HepG2 (cell line): ENCODE data around the gene PSMC3IP. TPM values are rescaled to one million over a fixed set of nuclear protein-coding genes. Genes with fewer than 3 reads are reported as not detected.
A peak's percentile ranks its signal among the peaks of the same experiment; 100 is the strongest.

ENCODE experiments used
- CENPT ChIP-seq: sonication (generic); formaldehyde crosslinking; IDR thresholded peaks from 2 replicates; pipeline ENCODE4 v1.8.0; 2022; ENCODE audit warnings: low read depth, mild to moderate bottlenecking, moderate library complexity, missing genetic modification reagents
- FOXA3 ChIP-seq: IDR thresholded peaks from 2 replicates; pipeline ENCODE4 v1.6.1; 2016; ENCODE audit warnings: missing genetic modification reagents, missing compliant biosample characterization
- HNRNPK ChIP-seq: fragments of 200-400 bp; formaldehyde crosslinking; IDR thresholded peaks from 2 replicates; pipeline ENCODE4 v1.6.1; 2018; ENCODE audit warnings: low read length, low read depth, moderate library complexity, mild to moderate bottlenecking; ENCODE audit not compliant: poor library complexity, severe bottlenecking
- HOXA3 ChIP-seq: sonication (generic); formaldehyde crosslinking; IDR thresholded peaks from 2 replicates; pipeline ENCODE4 v1.5.0; 2020; ENCODE audit warnings: missing genetic modification reagents
- MAFF ChIP-seq: IDR thresholded peaks from 2 replicates; pipeline ENCODE4 v1.6.1; 2011; ENCODE audit warnings: low read depth, low read length, improper control_type of control experiment
- SIX1 ChIP-seq: sonication (generic); formaldehyde crosslinking; IDR thresholded peaks from 2 replicates; pipeline ENCODE4 v1.4.0; 2020; ENCODE audit warnings: missing genetic modification reagents, borderline replicate concordance
- TAF15 ChIP-seq: fragments of 200-400 bp; formaldehyde crosslinking; IDR thresholded peaks from one replicate; pipeline ENCODE4 v1.6.1; 2018; ENCODE audit warnings: mild to moderate bottlenecking, low read depth, low read length; ENCODE audit not compliant: poor library complexity, severe bottlenecking
- ZNF160 ChIP-seq: sonication (generic); formaldehyde crosslinking; IDR thresholded peaks from 2 replicates; pipeline ENCODE4 v1.8.0; 2022; ENCODE audit warnings: mild to moderate bottlenecking, inconsistent platforms, missing genetic modification reagents
- ZNF644 ChIP-seq: IDR thresholded peaks from 2 replicates; pipeline ENCODE4 v1.6.1; 2016; ENCODE audit warnings: low read depth
- ZNF781 ChIP-seq: sonication (generic); formaldehyde crosslinking; IDR thresholded peaks from 2 replicates; pipeline ENCODE4 v1.5.1; 2020; ENCODE audit warnings: borderline replicate concordance, mild to moderate bottlenecking, missing genetic modification reagents; ENCODE audit errors: not compliant biosample characterization
- ZNF883 ChIP-seq: sonication (generic); formaldehyde crosslinking; IDR thresholded peaks from 2 replicates; pipeline ENCODE4 v1.5.1; 2020; ENCODE audit warnings: mild to moderate bottlenecking, missing genetic modification reagents; ENCODE audit errors: not compliant biosample characterization
- polyA plus RNA-seq, 8 experiments: library from polyadenylated mRNA; depleted of rRNA in 3 of 8; stranded (reverse) in 7 of 8; unstranded in 1 of 8; fragments of >200 nt; fragmentation: Illumina TruSeq in 4 of 8; extraction: Trizol in 4 of 8; gene quantifications; 2 replicates each; pipeline versions ENCODE4 v1.2.1 to v1.2.3, GENCODE V29; 2011 to 2016; ENCODE audit warnings: low read depth in 4 of 8, missing spikeins in 1 of 8, mixed read lengths in 1 of 8; ENCODE audit not compliant: insufficient read depth in 1 of 8
- total RNA-seq, 5 experiments: library from RNA; depleted of rRNA; stranded (reverse); fragments of >200 nt; fragmentation: Illumina TruSeq; extraction: Trizol; gene quantifications; 2 replicates each; pipeline ENCODE4 v1.2.3, GENCODE V29; 2016; ENCODE audit warnings: low read depth in 1 of 5
- TF ChIP-seq, protein P1 (sequence below): sonication (generic); formaldehyde crosslinking; IDR thresholded peaks from 2 replicates; pipeline ENCODE4 v1.4.0; 2020; ENCODE audit warnings: missing genetic modification reagents
- TF ChIP-seq, protein P2 (sequence below): sonication (generic); formaldehyde crosslinking; conservative IDR thresholded peaks from 2 replicates; pipeline ENCODE4 v1.4.0; 2020; ENCODE audit warnings: mild to moderate bottlenecking, missing genetic modification reagents, moderate library complexity
- TF ChIP-seq, protein P3 (sequence below): sonication (generic); formaldehyde crosslinking; IDR thresholded peaks from 2 replicates; pipeline ENCODE4 v1.8.0; 2022; ENCODE audit warnings: missing genetic modification reagents, mild to moderate bottlenecking, moderate library complexity, borderline replicate concordance
- TF ChIP-seq, protein P4 (sequence below): sonication (generic); formaldehyde crosslinking; IDR thresholded peaks from 2 replicates; pipeline ENCODE4 v1.4.0; 2020; ENCODE audit warnings: missing genetic modification reagents, borderline replicate concordance
- TF ChIP-seq, protein P5 (sequence below): IDR thresholded peaks from 2 replicates; pipeline ENCODE4 v1.6.1; 2018; ENCODE audit warnings: missing genetic modification reagents, mild to moderate bottlenecking, missing compliant biosample characterization

PSMC3IP gene
- total and polyA plus RNA-seq, 2 of the 13 experiments (the other 11 are each of a cell fraction or from before 2014, with no cell fraction given), result 6.5 to 22.4 TPM

DNA sequence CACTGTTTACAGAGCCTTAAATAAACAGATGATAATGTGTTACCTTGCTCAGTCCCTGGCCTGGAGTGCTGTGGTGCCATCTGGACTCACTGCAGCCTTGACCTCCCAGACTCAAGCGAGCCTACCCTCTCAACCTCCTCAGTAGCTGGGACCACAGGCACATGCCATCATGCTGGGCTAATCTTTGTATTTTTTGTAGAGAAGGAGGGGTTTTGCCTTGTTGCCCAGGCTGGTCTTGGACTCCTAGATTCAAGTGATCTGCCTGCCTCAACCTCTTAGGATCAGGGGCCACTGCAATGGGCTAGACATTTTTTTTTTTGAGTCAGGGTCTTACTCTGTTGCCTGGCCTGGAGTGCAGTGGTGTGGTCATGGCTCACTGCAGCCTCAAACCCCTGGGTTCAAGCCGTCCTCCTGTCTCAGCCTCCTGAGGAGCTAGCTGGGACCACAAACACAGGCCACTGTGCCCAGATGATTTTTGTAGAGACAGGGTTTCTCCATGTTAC, 46.5 kb downstream of the PSMC3IP start (continued):
- TF ChIP-seq, protein P1, sequence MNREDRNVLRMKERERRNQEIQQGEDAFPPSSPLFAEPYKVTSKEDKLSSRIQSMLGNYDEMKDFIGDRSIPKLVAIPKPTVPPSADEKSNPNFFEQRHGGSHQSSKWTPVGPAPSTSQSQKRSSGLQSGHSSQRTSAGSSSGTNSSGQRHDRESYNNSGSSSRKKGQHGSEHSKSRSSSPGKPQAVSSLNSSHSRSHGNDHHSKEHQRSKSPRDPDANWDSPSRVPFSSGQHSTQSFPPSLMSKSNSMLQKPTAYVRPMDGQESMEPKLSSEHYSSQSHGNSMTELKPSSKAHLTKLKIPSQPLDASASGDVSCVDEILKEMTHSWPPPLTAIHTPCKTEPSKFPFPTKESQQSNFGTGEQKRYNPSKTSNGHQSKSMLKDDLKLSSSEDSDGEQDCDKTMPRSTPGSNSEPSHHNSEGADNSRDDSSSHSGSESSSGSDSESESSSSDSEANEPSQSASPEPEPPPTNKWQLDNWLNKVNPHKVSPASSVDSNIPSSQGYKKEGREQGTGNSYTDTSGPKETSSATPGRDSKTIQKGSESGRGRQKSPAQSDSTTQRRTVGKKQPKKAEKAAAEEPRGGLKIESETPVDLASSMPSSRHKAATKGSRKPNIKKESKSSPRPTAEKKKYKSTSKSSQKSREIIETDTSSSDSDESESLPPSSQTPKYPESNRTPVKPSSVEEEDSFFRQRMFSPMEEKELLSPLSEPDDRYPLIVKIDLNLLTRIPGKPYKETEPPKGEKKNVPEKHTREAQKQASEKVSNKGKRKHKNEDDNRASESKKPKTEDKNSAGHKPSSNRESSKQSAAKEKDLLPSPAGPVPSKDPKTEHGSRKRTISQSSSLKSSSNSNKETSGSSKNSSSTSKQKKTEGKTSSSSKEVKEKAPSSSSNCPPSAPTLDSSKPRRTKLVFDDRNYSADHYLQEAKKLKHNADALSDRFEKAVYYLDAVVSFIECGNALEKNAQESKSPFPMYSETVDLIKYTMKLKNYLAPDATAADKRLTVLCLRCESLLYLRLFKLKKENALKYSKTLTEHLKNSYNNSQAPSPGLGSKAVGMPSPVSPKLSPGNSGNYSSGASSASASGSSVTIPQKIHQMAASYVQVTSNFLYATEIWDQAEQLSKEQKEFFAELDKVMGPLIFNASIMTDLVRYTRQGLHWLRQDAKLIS (CRISPR knock-in tag), result no peak; the same call in 1 of the 2 replicates
- no peak for TF ChIP-seq ZNF781 (CRISPR knock-in tag)
- TF ChIP-seq CENPT (CRISPR knock-in tag), result 0 out of 2 replicates have a peak, but pooled peaks have one; percentile 69
- no peak for TF ChIP-seq HNRNPK
- TF ChIP-seq ZNF644 (CRISPR knock-in tag), result peak; percentile 95
- TF ChIP-seq, protein P2, sequence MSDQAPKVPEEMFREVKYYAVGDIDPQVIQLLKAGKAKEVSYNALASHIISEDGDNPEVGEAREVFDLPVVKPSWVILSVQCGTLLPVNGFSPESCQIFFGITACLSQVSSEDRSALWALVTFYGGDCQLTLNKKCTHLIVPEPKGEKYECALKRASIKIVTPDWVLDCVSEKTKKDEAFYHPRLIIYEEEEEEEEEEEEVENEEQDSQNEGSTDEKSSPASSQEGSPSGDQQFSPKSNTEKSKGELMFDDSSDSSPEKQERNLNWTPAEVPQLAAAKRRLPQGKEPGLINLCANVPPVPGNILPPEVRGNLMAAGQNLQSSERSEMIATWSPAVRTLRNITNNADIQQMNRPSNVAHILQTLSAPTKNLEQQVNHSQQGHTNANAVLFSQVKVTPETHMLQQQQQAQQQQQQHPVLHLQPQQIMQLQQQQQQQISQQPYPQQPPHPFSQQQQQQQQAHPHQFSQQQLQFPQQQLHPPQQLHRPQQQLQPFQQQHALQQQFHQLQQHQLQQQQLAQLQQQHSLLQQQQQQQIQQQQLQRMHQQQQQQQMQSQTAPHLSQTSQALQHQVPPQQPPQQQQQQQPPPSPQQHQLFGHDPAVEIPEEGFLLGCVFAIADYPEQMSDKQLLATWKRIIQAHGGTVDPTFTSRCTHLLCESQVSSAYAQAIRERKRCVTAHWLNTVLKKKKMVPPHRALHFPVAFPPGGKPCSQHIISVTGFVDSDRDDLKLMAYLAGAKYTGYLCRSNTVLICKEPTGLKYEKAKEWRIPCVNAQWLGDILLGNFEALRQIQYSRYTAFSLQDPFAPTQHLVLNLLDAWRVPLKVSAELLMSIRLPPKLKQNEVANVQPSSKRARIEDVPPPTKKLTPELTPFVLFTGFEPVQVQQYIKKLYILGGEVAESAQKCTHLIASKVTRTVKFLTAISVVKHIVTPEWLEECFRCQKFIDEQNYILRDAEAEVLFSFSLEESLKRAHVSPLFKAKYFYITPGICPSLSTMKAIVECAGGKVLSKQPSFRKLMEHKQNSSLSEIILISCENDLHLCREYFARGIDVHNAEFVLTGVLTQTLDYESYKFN, result peak; percentile 98
- TF ChIP-seq, protein P3, sequence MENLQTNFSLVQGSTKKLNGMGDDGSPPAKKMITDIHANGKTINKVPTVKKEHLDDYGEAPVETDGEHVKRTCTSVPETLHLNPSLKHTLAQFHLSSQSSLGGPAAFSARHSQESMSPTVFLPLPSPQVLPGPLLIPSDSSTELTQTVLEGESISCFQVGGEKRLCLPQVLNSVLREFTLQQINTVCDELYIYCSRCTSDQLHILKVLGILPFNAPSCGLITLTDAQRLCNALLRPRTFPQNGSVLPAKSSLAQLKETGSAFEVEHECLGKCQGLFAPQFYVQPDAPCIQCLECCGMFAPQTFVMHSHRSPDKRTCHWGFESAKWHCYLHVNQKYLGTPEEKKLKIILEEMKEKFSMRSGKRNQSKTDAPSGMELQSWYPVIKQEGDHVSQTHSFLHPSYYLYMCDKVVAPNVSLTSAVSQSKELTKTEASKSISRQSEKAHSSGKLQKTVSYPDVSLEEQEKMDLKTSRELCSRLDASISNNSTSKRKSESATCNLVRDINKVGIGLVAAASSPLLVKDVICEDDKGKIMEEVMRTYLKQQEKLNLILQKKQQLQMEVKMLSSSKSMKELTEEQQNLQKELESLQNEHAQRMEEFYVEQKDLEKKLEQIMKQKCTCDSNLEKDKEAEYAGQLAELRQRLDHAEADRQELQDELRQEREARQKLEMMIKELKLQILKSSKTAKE (CRISPR knock-in tag), result peak; percentile 96
- peak; percentile 98 for TF ChIP-seq FOXA3 (CRISPR knock-in tag)
- peak; percentile 24 for TF ChIP-seq ZNF883 (CRISPR knock-in tag)
- TF ChIP-seq SIX1 (CRISPR knock-in tag), result peak; percentile 49; the same call in 1 of the 2 replicates
- no peak; the same call in 1 of the 2 replicates for TF ChIP-seq ZNF160
- TF ChIP-seq, protein P4, sequence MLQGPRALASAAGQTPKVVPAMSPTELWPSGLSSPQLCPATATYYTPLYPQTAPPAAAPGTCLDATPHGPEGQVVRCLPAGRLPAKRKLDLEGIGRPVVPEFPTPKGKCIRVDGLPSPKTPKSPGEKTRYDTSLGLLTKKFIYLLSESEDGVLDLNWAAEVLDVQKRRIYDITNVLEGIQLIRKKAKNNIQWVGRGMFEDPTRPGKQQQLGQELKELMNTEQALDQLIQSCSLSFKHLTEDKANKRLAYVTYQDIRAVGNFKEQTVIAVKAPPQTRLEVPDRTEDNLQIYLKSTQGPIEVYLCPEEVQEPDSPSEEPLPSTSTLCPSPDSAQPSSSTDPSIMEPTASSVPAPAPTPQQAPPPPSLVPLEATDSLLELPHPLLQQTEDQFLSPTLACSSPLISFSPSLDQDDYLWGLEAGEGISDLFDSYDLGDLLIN, result no peak
- peak; percentile 93 for TF ChIP-seq HOXA3 (CRISPR knock-in tag)
- no peak for TF ChIP-seq MAFF
- TF ChIP-seq TAF15, result no peak
- TF ChIP-seq, protein P5, sequence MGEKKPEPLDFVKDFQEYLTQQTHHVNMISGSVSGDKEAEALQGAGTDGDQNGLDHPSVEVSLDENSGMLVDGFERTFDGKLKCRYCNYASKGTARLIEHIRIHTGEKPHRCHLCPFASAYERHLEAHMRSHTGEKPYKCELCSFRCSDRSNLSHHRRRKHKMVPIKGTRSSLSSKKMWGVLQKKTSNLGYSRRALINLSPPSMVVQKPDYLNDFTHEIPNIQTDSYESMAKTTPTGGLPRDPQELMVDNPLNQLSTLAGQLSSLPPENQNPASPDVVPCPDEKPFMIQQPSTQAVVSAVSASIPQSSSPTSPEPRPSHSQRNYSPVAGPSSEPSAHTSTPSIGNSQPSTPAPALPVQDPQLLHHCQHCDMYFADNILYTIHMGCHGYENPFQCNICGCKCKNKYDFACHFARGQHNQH (CRISPR knock-in tag), result peak; percentile 89
